ENCODE measurements around the gene GTPBP2.

Gene GTPBP2

DNA sequence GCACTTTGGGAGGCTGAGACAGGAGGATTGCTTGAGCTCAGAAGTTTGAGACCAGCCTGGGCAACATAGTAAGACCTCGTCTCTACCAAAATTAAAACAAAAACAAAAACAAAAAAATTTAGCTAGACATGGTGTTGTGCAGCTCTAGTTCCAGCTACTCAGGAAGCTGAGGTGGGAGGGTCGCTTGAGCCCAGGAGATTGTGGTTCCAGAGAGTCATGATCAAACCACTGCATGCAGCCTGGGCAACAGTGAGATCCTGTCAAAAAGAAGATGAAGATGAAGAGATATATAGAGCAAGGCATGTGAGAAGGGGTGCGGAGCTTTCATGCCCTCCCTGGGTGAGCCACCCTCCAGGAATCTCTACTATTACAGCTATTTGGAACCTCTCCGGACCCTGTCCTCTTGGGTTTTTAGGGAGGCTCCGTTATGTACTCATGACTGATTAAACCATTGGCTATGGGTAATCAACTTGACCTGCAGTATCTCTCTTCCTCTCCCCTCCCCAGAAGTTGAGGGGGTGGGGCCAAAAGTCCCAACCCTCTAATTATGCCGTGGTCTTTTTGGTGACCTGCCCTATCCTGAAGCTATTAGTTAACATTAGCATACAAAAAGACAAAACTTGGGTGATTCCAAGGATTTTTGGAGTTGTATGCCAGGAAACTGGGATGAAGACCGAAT is 44.0 kb downstream of the GTPBP2 start:
- no peaks in the 10 kb centered on the region for H3K9me3 Mint-ChIP-seq
- H3K4me3 Mint-ChIP-seq, result peak overlapping the region; percentile 65
- H3K36me3 Mint-ChIP-seq (ENCODE audit: low read depth), result peaks cover 58% of the 10 kb centered on the region
- peaks cover 39% of the 10 kb centered on the region for H3K4me1 Mint-ChIP-seq (ENCODE audit: low read depth)
- peak overlapping the region; percentile 84 for H3K27ac Mint-ChIP-seq
- no peaks in the 10 kb centered on the region for H3K27me3 Mint-ChIP-seq (ENCODE audit: low read depth)

DNA sequence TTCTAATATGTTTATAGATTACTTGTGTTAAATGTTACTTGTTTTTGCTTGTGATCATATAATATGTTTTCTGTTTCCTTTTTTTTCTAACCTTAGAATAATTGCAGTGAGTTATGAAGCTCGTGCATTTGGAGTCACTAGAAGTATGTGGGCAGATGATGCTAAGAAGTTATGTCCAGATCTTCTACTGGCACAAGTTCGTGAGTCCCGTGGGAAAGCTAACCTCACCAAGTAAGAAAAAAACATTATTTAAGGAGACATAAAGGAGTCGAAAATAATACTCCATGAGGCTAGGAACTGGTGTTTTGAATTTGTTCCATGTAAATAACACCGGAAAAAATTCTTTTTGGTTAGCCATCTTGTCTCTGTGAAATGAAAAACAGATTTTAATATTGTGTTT is 46.2 kb downstream of the GTPBP2 start:
- Mint-ChIP-seq H3K9me3 (no peaks in the 10 kb centered on the region), H3K36me3 (ENCODE audit: low read depth) (peaks cover 58% of the 10 kb centered on the region), H3K27me3 (ENCODE audit: low read depth) (no peaks in the 10 kb centered on the region), H3K27ac (no peak overlapping the region), H3K4me3 (no peak overlapping the region), H3K4me1 (ENCODE audit: low read depth) (peaks cover 53% of the 10 kb centered on the region)

DNA sequence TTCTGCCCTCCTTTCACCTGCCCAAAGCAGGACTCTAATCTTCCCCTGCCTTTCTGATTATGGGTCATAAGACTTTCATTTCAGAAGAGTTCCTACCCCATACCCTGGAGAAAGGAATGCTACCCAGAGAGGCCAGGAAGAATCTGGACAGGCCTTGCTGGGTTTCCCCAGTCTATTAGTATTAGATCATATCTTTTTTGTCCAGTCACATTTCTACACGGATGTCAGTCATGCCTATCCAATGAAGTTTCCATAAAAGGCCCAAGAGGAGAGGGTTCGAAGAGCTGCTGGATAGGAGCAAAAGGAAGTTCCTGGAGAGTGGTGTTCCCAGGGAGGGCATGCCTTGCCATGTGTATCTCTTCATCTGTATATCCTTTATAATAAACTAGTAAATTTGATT is 49.9 kb downstream of the GTPBP2 start:
- Mint-ChIP-seq H3K9me3 (no peaks in the 10 kb centered on the region), H3K36me3 (ENCODE audit: low read depth) (peaks cover 37% of the 10 kb centered on the region), H3K4me1 (ENCODE audit: low read depth) (peaks cover 42% of the 10 kb centered on the region), H3K27me3 (ENCODE audit: low read depth) (no peaks in the 10 kb centered on the region), H3K27ac (peak overlapping the region; percentile 49), H3K4me3 (peak overlapping the region; percentile 63)

DNA sequence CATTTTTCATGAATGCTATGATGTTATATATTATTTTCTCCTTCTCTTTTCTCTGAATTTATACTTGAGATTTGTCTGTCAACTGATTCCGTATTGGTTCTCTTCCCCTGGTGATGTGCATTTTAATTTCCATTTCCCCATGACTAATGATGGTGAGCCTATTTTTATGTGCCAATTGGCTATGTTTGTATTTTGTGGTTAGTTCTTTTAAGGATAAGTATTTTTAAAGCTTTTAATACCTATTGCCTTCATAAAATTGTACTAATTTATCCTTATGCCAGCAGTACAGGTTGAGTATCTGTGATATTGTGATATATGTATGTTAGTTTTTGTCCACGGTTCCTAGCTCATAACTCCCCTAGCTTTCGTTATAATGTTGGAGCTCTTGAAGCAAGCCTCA is 50.3 kb downstream of the GTPBP2 start:
- H3K27me3 Mint-ChIP-seq (ENCODE audit: low read depth), result no peaks in the 10 kb centered on the region
- H3K27ac Mint-ChIP-seq, result peak overlapping the region; percentile 49
- H3K4me1 Mint-ChIP-seq (ENCODE audit: low read depth), result peaks cover 38% of the 10 kb centered on the region
- no peaks in the 10 kb centered on the region for H3K9me3 Mint-ChIP-seq
- H3K4me3 Mint-ChIP-seq, result peak overlapping the region; percentile 63
- H3K36me3 Mint-ChIP-seq (ENCODE audit: low read depth), result peaks cover 33% of the 10 kb centered on the region

DNA sequence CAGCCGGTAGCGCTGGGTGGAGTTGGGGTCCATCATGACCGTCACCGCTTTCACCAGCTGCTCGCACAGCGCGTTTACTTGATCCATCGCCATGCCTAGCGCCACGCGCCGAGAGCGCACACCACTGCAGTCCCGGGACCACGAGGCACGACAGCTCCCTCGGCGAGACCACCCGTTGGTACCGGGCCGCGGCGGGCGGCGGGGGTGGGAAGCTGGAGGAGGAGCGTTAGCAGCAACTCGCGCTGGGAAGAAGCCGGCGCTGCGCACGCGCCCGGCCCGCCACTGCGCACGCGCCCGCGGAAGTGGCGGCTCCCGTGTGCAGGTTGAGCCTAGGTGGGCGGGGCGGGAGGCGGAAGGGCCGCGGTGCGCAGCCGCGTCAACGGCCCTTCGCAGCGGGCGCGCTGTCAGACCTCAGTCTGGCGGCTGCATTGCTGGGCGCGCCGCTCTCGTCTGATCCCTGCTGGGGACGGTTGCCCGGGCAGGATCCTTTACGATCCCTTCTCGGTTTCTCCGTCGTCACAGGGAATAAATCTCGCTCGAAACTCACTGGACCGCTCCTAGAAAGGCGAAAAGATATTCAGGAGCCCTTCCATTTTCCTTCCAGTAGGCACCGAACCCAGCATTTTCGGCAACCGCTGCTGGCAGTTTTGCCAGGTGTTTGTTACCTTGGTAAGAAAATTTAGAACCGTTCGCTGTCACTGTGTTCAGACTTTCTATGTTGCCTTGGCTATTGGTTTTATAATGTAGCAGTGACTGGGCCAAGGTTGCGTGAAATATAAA is 53.1 kb downstream of the GTPBP2 start, which contains the start of the genes POLH and XPO5:
TSS of gene POLH (plus strand) at position 414 of the 780 bp plus-strand sequence. CDS start 6,135 bp downstream, outside the sequence.
TSS of gene XPO5 (minus strand) at position 267 of the 780 bp plus-strand sequence. CDS start at position 93, 174 bp downstream.
- no peaks in the 10 kb centered on the region for H3K9me3 Mint-ChIP-seq
- H3K36me3 Mint-ChIP-seq (ENCODE audit: low read depth), result peaks cover 29% of the 10 kb centered on the region
- H3K4me1 Mint-ChIP-seq (ENCODE audit: low read depth), result peaks cover 40% of the 10 kb centered on the region
- H3K27ac Mint-ChIP-seq, result peak within 1 kb of the TSS; percentile 92
- H3K4me3 Mint-ChIP-seq, result peak within 1 kb of the TSS; percentile 97
- H3K27me3 Mint-ChIP-seq (ENCODE audit: low read depth), result no peaks in the 10 kb centered on the region

DNA sequence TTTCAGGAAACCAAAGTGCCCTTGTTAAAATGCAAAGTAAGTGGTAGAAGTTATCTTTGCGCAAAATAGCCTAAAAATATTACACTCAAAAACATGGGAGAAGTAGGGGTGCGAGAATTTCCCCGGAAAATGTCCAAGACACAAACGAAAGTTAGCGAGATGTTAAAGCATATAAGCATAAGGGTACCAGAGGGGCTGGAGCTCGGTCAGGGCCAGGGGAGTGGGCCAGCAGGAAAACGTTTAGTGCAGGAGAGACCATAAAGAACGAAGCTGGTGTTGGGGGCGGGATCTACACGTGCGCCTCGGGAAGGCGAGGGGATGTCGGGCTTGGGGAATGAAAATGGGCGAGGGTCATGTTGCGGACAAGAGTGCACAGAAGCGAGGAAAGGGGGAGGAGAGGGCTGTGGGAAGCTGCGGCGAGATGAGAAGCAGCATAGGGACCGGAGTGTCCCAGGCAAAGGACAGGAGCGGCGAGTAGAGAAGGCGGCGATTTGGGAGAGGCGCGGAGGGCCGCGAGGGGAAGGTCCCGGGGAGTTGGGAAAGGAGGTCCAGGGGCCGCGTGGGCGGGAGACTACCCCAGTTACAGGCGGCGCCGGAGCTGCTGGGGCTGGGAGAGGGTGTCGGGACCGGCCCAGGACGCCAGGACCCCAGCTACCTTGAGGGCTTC is 53.8 kb downstream of the GTPBP2 start:
- H3K4me3 Mint-ChIP-seq, result peak overlapping the region; percentile 97
- no peaks in the 10 kb centered on the region for H3K9me3 Mint-ChIP-seq
- H3K27me3 Mint-ChIP-seq (ENCODE audit: low read depth), result no peaks in the 10 kb centered on the region
- peaks cover 31% of the 10 kb centered on the region for H3K36me3 Mint-ChIP-seq (ENCODE audit: low read depth)
- H3K27ac Mint-ChIP-seq, result peak overlapping the region; percentile 92
- peaks cover 44% of the 10 kb centered on the region for H3K4me1 Mint-ChIP-seq (ENCODE audit: low read depth)

DNA sequence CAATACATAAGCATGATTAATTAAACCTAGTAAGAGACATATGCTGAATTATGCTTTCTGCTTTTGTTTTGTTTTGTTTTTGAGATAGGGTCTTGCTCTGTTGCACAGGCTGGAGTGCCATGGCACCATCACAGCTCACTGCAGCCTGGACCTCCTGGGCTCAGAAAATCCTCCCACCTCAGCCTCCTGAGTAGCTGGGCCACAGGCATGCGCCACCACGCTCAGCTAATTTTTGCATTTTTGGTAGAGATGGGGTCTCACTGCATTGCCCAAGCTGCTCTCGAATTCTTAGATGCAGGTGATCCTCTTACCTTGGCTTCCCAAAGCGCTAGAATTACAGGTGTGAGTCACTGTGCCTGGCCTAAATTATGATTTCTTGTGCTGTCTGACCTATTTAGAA is 57.0 kb downstream of the GTPBP2 start:
- Mint-ChIP-seq H3K27me3 (ENCODE audit: low read depth) (no peaks in the 10 kb centered on the region), H3K4me1 (ENCODE audit: low read depth) (peaks cover 23% of the 10 kb centered on the region), H3K36me3 (ENCODE audit: low read depth) (peaks cover 30% of the 10 kb centered on the region), H3K9me3 (no peaks in the 10 kb centered on the region), H3K4me3 (no peak overlapping the region), H3K27ac (peak overlapping the region; percentile 87)

DNA sequence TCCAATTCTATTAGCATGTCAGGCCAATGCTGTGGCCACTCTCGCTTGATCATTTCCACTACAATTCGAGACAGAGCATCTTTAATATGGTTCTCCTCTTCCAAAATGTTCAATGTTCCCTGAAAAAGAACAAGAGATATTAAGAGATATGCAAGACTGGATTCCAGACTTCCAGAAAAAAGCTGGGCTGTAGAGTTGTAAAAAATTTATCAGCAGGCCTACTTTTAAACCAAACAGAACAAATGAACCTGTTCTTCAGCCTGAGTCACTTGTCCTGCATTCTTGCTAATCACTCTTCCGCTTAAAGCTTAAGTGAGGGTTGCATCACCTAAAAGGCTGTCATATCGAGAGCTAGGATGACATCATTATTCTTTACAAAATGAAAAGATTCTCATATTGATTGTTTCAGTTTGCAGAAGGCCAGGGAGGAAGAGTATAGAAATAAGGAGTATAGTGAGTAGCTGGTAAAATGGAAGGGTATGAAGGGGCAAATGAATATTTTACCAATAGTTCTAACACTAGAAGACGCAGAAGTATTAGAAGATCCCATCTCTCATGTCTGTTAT is 58.1 kb downstream of the GTPBP2 start:
- Mint-ChIP-seq H3K27ac (peak overlapping the region; percentile 87), H3K36me3 (ENCODE audit: low read depth) (peaks cover 32% of the 10 kb centered on the region), H3K9me3 (no peaks in the 10 kb centered on the region), H3K4me3 (peak overlapping the region; percentile 47), H3K27me3 (ENCODE audit: low read depth) (no peaks in the 10 kb centered on the region), H3K4me1 (ENCODE audit: low read depth) (peaks cover 25% of the 10 kb centered on the region)

All from T-helper 1 cell treated with Interleukin-12 subunit alpha and Interleukin-12 subunit beta and Interleukin-4 antibody, amounts not matched to agents 30 μg/mL and 1 μg/mL, for 36 hours (primary cell).